KOPT-K1 (cell line): ENCODE data around the gene XXYLT1.

ENCODE experiments used
- H3K27ac ChIP-seq: fragments of 200-600 bp; sonication (generic); 2 replicates; pipeline ENCODE4 v1.5.1; 2016; ENCODE audit warnings: antibody characterized with exemption, mild to moderate bottlenecking, low read depth, low read length; ENCODE audit not compliant: poor library complexity, severe bottlenecking
- H3K36me3 ChIP-seq: fragments of 200-600 bp; sonication (generic); 2 replicates; pipeline ENCODE4 v1.5.1; 2017; ENCODE audit warnings: antibody characterized with exemption, mild to moderate bottlenecking, low read length, moderate library complexity; ENCODE audit not compliant: insufficient read depth
- H3K9me3 ChIP-seq: fragments of 200-600 bp; sonication (generic); 2 replicates; pipeline ENCODE4 v1.5.1; 2017; ENCODE audit warnings: antibody characterized with exemption, low read length, mild to moderate bottlenecking; ENCODE audit not compliant: insufficient read depth, poor library complexity, severe bottlenecking

XXYLT1 gene

DNA sequence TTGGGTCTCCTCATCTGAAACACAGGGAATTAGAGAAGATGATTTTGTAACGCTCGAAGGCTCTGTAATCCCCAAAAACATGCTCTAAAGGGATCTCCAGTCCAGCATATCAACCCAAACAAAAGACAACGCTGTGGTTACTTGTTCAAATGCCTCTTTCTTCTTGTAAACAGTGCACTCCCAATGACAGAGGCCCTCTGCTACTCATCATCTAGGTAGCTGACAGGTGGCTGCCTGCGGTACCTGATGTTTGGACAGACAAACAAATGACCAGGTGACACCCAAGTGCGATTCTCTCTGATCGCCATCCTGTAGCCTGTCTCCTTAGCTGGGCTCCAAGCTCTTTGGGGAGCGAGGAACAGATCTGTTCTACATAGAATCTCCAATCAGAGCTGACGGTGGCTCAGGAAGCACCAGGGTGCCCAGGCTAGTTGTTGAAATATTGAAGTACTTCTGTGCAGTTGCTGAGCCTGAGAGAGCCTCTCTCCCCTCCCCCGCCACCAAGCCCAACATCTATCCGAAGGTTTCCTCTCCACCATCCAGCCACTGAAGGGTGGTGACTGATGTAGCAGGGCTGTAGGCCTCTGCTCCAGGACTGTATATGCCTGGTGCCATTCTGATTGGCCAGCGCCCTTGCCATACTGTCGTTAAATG is 238.7 kb downstream of the XXYLT1 start:
- no peaks in the 10 kb centered on the region for H3K36me3 ChIP-seq
- no peak overlapping the region for H3K27ac ChIP-seq
- H3K9me3 ChIP-seq, result no peaks in the 10 kb centered on the region

- no peaks in the 10 kb centered on the region for H3K9me3 ChIP-seq
- no peak overlapping the region for H3K27ac ChIP-seq
- H3K36me3 ChIP-seq, result no peaks in the 10 kb centered on the region
Observed at GRCh38 chr3:195031574-195032003, 239.4 kb downstream of the XXYLT1 start.

DNA sequence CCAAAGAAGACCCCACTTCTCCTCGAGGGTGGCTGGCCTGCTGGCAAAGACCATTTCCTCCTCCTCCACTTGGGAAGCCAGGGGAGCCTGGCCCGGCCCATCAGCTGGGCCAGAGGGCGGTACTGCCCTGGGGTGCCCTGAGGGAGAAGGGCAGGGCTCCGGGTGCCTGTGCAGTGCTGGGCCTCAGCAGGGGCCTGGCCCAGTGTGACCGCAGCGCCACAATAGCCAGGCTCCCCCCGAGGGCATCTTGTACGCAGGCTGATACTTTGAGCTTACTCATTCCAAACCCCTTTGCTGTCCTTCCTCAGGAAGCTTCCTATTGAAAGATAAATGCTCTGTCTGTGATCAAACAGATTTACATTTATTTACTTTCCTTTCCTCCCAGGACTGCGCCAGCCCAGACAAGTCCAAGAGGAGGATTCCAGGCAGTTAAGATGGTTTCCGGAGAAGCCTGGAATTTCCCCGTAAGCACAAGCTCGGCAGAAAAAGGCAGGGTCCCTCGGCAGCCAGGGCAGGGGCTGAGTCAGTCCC is 240.1 kb downstream of the XXYLT1 start:
- Histone ChIP-seq H3K9me3 (no peaks in the 10 kb centered on the region), H3K36me3 (no peaks in the 10 kb centered on the region), H3K27ac (no peak overlapping the region)

DNA sequence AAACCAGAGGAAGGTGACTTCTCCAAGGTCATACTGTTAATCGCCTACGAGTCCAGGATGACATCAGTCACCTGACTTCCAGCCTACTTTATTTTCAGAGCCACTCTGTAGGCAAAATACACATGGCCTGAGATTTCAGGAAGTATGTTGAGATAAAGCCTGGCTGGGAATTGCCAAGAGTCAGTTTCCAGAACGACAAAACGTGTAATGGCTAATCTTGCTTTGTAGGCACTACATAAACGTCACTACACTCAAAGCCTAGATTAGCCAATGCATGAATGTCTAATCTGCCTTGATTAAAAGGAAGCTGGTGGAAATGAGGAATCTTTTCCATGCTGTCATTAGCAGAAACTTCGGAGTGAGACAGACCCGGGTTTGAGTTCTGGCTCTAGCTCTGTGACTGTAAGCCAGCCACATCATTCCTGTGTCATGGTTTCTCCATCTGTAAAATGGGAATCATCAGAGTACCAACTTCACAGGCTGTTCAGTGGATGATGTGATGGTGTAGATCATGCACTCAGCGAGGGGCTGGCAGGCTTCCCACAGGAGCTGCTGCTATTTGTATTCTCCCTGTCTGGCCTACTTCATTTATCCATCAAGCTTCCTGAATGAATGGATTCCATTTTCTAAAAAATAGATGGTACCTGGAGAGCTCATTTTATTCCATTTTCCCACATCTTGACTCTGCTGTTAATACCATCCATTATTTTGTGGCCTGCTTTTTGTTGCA is 241.9 kb downstream of the XXYLT1 start:
- Histone ChIP-seq H3K36me3 (no peaks in the 10 kb centered on the region), H3K27ac (no peak overlapping the region), H3K9me3 (no peaks in the 10 kb centered on the region)

GRCh38 chr3:195025884-195026200 is 245.1 kb downstream of the XXYLT1 start:
- Histone ChIP-seq H3K36me3 (no peaks in the 10 kb centered on the region), H3K27ac (no peak overlapping the region), H3K9me3 (no peaks in the 10 kb centered on the region)

- Histone ChIP-seq H3K9me3 (no peaks in the 10 kb centered on the region), H3K27ac (no peak overlapping the region)
Observed at GRCh38 chr3:195025056-195025883, 245.7 kb downstream of the XXYLT1 start.

GRCh38 chr3:195023989-195024388 is 247.0 kb downstream of the XXYLT1 start:
- H3K36me3 ChIP-seq, result no peaks in the 10 kb centered on the region
- no peaks in the 10 kb centered on the region for H3K9me3 ChIP-seq
- H3K27ac ChIP-seq, result no peak overlapping the region

More at GRCh38 chr3:195025056-195025883, 245.7 kb downstream of the XXYLT1 start:
- no peaks in the 10 kb centered on the region for H3K36me3 ChIP-seq

DNA sequence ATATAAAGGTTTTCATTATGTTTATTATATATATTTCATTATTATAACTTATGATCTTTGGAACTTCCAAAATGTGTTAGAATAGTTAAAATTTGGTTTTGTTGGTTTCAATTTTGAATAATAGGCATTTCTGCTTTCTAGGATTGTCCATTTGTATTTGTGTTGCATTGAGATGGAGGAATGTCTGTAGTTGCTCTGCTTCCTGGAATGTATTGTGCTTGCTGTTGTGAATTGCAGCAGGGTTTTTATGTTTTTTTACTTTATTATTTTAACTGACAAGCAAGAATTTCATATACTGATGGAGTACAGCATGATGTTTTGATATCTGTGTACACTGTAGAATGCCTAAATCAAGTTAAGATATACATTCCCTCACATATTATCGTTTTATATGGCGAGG is 247.4 kb downstream of the XXYLT1 start:
- no peaks in the 10 kb centered on the region for H3K36me3 ChIP-seq
- no peaks in the 10 kb centered on the region for H3K9me3 ChIP-seq
- no peak overlapping the region for H3K27ac ChIP-seq

DNA sequence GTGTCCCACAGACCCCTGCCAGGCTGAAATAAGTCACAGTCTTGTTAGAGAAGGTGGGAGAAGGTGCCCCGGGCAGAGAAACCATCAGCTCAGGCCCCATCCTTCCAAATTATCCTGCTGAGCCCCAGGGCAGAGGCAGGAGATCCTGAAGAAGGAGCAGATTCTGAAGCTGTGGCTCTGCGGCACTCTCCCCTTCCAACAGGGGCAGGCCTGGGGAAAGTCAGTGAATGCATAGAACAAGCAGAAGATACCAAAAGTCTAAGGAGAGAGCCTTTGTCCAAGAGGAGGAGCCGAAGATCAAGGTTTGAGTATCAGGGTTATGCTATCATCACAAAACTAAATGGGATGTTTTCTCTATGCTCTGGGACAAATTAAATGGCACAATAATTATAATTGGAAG is 249.3 kb downstream of the XXYLT1 start:
- Histone ChIP-seq H3K27ac (no peak overlapping the region), H3K36me3 (no peaks in the 10 kb centered on the region), H3K9me3 (no peaks in the 10 kb centered on the region)

- no peaks in the 10 kb centered on the region for H3K36me3 ChIP-seq
- H3K27ac ChIP-seq, result no peak overlapping the region
- H3K9me3 ChIP-seq, result no peaks in the 10 kb centered on the region
Observed at GRCh38 chr3:195020921-195021320, 250.0 kb downstream of the XXYLT1 start.

DNA sequence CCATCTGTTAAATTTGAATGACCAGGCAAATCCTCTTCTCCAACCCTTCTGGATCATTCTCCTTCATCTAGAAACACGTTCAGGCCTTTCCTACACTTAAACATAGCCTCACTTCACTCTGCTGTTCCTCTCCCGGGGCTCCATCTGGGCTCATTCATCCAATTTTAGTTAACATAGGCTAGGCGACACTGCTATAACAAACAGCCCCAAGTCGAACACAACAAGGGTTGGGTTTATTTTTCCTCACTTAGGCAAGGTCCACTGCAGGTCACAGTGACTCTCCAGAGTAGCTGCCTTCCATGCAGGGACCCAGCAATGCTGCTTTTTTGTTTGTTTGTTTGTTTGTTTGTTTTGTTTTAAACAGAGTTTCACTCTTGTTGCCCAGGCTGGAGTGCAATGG is 250.8 kb downstream of the XXYLT1 start:
- no peak overlapping the region for H3K27ac ChIP-seq
- H3K9me3 ChIP-seq, result no peaks in the 10 kb centered on the region
- H3K36me3 ChIP-seq, result no peaks in the 10 kb centered on the region

- H3K27ac ChIP-seq, result no peak overlapping the region
- no peaks in the 10 kb centered on the region for H3K9me3 ChIP-seq
- H3K36me3 ChIP-seq, result no peaks in the 10 kb centered on the region
Observed at GRCh38 chr3:195019335-195019734, 251.6 kb downstream of the XXYLT1 start.
